ENCODE results near the gene CDT1. TPM values are rescaled to one million over a fixed set of nuclear protein-coding genes. Genes with fewer than 3 reads are reported as not detected.

CDT1 gene
- total RNA-seq, 4 donors from 2014 or later: 0.33 to 1.8 (median 0.99) TPM

- H3K27me3 ChIP-seq: no peaks in the 10 kb centered on the region
- no peaks in the 10 kb centered on the region for H3K9me3 ChIP-seq
- whole genome bisulfite sequencing, 2 donors: 63 to 64% methylated on average over 8 to 19 of the region's 24 CpGs
- no peak overlapping the region for H3K4me3 ChIP-seq (replicated peaks in 1 of 3)
- H3K4me1 ChIP-seq: peaks cover 58 to 81% of the 10 kb centered on the region in 2 donors
- no peaks in the 10 kb centered on the region for H3K36me3 ChIP-seq
- peak overlapping the region in 2 of 3 donors; percentile 38 to 58 for H3K27ac ChIP-seq
- peak; percentile 80 to 86 for DNase-seq
- TF ChIP-seq, protein P1, sequence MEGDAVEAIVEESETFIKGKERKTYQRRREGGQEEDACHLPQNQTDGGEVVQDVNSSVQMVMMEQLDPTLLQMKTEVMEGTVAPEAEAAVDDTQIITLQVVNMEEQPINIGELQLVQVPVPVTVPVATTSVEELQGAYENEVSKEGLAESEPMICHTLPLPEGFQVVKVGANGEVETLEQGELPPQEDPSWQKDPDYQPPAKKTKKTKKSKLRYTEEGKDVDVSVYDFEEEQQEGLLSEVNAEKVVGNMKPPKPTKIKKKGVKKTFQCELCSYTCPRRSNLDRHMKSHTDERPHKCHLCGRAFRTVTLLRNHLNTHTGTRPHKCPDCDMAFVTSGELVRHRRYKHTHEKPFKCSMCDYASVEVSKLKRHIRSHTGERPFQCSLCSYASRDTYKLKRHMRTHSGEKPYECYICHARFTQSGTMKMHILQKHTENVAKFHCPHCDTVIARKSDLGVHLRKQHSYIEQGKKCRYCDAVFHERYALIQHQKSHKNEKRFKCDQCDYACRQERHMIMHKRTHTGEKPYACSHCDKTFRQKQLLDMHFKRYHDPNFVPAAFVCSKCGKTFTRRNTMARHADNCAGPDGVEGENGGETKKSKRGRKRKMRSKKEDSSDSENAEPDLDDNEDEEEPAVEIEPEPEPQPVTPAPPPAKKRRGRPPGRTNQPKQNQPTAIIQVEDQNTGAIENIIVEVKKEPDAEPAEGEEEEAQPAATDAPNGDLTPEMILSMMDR (IDR thresholded peaks at IDR 0.05): no peak
- no peak for TF ChIP-seq POLR2A (IDR thresholded peaks at IDR 0.05)
- intact Hi-C loops (cut with DNase I): no loop called here
Observed at GRCh38 chr16:88760424-88761142, 43.0 kb upstream of the CDT1 start.

DNA sequence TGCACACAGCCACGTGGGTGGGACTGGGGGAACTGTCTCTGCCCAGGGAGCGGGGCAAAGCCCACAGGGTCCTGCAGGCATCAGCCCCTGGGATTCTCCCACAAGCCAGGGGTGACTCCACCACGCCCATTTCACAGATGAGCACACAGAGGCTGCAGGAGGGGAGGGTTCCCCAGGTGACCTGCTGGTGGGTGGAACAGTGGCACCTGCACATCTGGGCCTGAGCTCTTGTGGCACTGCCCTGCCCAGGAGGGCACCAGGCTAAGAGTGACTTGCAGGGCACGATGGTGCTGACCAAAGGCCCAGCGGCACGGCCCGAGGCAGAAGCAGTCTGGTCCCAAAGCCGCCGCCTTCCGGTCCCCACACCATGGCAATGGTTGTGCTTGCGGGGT is 42.5 kb upstream of the CDT1 start:
- no peak for DNase-seq
- WGBS, 2 donors: 85 to 89% methylated on average over 4 to 11 of the region's 11 CpGs
- TF ChIP-seq POLR2A (IDR thresholded peaks at IDR 0.05): no peak
- TF ChIP-seq, protein P1 (IDR thresholded peaks at IDR 0.05): no peak
- H3K4me3 ChIP-seq (replicated peaks in 1 of 3): no peak overlapping the region
- H3K4me1 ChIP-seq: peaks cover 60 to 86% of the 10 kb centered on the region in 2 donors
- H3K27me3 ChIP-seq: no peaks in the 10 kb centered on the region
- no peaks in the 10 kb centered on the region for H3K9me3 ChIP-seq
- peak overlapping the region in 1 of 3 donors; percentile 38 for H3K27ac ChIP-seq
- H3K36me3 ChIP-seq: no peaks in the 10 kb centered on the region
- intact Hi-C loops (cut with DNase I): no loop called here

- Histone ChIP-seq H3K9me3 (no peaks in the 10 kb centered on the region), H3K4me1 (peaks cover 65 to 93% of the 10 kb centered on the region in 2 donors), H3K27ac (peak overlapping the region in 1 of 3 donors; percentile 72), H3K4me3 (replicated peaks in 1 of 3) (no peak overlapping the region), H3K27me3 (no peaks in the 10 kb centered on the region), H3K36me3 (no peaks in the 10 kb centered on the region)
- intact Hi-C loops (cut with DNase I): no loop called here
- WGBS, 2 donors: 54 to 65% methylated on average over 8 to 9 of the region's 10 CpGs
- no peak for TF ChIP-seq POLR2A (IDR thresholded peaks at IDR 0.05)
- TF ChIP-seq, protein P1 (IDR thresholded peaks at IDR 0.05): no peak
- DNase-seq: no peak
Observed at GRCh38 chr16:88761830-88762229, 41.8 kb upstream of the CDT1 start.

- intact Hi-C loops (cut with DNase I): no loop called here
- no peaks in the 10 kb centered on the region for H3K9me3 ChIP-seq
- H3K4me3 ChIP-seq (replicated peaks in 1 of 3): no peak overlapping the region
- peak overlapping the region in 2 of 3 donors; percentile 11 to 72 for H3K27ac ChIP-seq
- 63 to 90% methylated on average over 6 to 7 of the region's 16 CpGs for WGBS, 2 donors
- H3K36me3 ChIP-seq: no peaks in the 10 kb centered on the region
- TF ChIP-seq, protein P1 (IDR thresholded peaks at IDR 0.05): no peak
- no peak for TF ChIP-seq POLR2A (IDR thresholded peaks at IDR 0.05)
- H3K27me3 ChIP-seq: no peaks in the 10 kb centered on the region
- H3K4me1 ChIP-seq: peaks cover 69 to 98% of the 10 kb centered on the region in 2 donors
- DNase-seq: no peak
Observed at GRCh38 chr16:88762258-88762870, 41.2 kb upstream of the CDT1 start.

DNA sequence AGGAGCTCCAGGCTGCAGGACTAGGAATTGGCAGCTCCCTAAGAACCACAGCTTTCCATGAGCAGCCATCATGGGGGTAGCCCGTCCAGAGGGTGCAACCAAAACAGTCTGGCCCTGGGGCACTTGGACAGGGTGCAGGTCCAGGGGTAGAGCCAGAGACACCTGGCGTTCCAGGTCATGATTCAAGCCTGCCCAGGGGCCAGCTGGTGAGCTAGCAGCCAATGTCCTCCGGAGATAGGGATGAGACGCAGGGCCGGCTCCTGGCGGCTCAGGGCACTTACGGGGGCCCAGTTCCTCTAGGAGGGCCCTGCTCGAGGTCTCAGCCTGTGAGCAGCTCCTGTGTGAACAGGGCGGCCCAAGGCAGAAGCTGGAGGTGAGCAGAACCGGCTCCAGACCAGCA is 40.6 kb upstream of the CDT1 start:
- H3K4me3 ChIP-seq (replicated peaks in 1 of 3): no peak overlapping the region
- no peaks in the 10 kb centered on the region for H3K9me3 ChIP-seq
- intact Hi-C loops (cut with DNase I): no loop called here
- H3K36me3 ChIP-seq: no peaks in the 10 kb centered on the region
- no peaks in the 10 kb centered on the region for H3K27me3 ChIP-seq
- peaks cover 74 to 100% of the 10 kb centered on the region in 2 donors for H3K4me1 ChIP-seq
- WGBS, 2 donors: 64 to 82% methylated on average over 9 to 10 of the region's 10 CpGs
- peak overlapping the region; percentile 62 to 72 (median 67) for H3K27ac ChIP-seq
- TF ChIP-seq, protein P1 (IDR thresholded peaks at IDR 0.05): no peak
- TF ChIP-seq POLR2A (IDR thresholded peaks at IDR 0.05): no peak
- no peak for DNase-seq

Data from thyroid gland (tissue), 4 donors.